BE2C (cell line): ENCODE results near the gene CAMSAP1.

Experiments used
- DNase-seq: peaks from one replicate; pipeline ENCODE4 v3.0.0-alpha.2; 2020
- H3K27me3 ChIP-seq: fragments of 250-450 bp; sonication (Bioruptor Pico); 2 replicates; pipeline ENCODE4 v1.5.1; 2020; ENCODE audit warnings: mild to moderate bottlenecking
- H3K36me3 ChIP-seq: fragments of 250-450 bp; sonication (Bioruptor Pico); 2 replicates; pipeline ENCODE4 v1.5.1; 2020; ENCODE audit warnings: mild to moderate bottlenecking
- H3K4me1 ChIP-seq: fragments of 250-450 bp; sonication (Bioruptor Pico); 2 replicates; pipeline ENCODE4 v1.5.1; 2020
- H3K4me3 ChIP-seq: 2 replicates; pipeline ENCODE4 v1.5.1; 2011; ENCODE audit warnings: low read depth, low read length
- H3K9me3 ChIP-seq: fragments of 250-450 bp; sonication (Bioruptor Pico); 2 replicates; pipeline ENCODE4 v1.5.1; 2020
- CTCF ChIP-seq: IDR thresholded peaks from 2 replicates; pipeline ENCODE4 v1.5.1; 2012; ENCODE audit warnings: mild to moderate bottlenecking, low read depth, low read length

CAMSAP1 gene

DNA sequence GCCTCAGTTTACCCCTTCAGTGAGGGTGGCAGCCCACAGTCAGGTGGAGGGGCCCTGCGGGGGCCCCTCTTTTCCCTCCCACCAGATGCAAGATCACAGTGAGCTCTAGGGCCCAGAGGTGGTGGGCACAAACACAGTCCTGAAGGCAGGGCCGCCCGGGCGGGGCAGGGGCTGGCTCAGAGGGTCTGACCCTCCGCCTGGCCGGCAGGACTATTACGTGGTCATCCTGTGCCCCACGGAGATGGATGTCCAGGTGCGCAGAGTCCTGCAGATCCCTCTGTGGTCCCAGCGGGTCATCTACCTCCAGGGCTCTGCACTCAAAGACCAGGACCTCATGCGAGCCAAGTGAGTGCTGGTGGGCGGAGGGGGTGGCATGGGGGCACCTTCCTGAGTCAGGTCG, 141.9 kb downstream of the CAMSAP1 start:
- H3K4me3 ChIP-seq: no peak overlapping the region
- no peaks in the 10 kb centered on the region for H3K27me3 ChIP-seq
- H3K4me1 ChIP-seq: no peaks in the 10 kb centered on the region
- no peaks in the 10 kb centered on the region for H3K9me3 ChIP-seq
- DNase-seq: no peak
- TF ChIP-seq CTCF: no peak
- H3K36me3 ChIP-seq: peaks cover 59% of the 10 kb centered on the region

DNA sequence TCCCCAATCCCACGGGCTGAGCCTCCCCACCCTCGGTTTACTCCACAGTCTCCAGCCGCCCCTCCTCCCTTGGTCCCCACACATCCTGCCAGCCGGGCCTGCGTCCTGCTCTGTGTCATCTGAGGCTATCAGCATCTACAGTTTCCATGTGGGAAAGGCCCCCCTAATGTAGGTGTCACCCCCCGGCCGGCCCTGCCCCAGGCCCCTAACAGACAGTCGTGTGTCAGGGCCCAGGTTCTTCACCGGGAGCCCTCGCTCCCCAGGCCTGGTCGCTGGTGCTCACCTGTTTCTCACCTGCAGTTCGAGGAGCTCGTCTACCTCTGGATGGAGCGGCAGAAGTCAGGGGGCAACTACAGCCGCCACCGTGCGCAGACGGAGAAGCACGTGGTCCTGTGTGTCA, 142.6 kb downstream of the CAMSAP1 start:
- H3K27me3 ChIP-seq: no peaks in the 10 kb centered on the region
- no peak overlapping the region for H3K4me3 ChIP-seq
- H3K36me3 ChIP-seq: peaks cover 60% of the 10 kb centered on the region
- H3K9me3 ChIP-seq: no peaks in the 10 kb centered on the region
- no peak for DNase-seq
- no peak for TF ChIP-seq CTCF
- no peaks in the 10 kb centered on the region for H3K4me1 ChIP-seq

DNA sequence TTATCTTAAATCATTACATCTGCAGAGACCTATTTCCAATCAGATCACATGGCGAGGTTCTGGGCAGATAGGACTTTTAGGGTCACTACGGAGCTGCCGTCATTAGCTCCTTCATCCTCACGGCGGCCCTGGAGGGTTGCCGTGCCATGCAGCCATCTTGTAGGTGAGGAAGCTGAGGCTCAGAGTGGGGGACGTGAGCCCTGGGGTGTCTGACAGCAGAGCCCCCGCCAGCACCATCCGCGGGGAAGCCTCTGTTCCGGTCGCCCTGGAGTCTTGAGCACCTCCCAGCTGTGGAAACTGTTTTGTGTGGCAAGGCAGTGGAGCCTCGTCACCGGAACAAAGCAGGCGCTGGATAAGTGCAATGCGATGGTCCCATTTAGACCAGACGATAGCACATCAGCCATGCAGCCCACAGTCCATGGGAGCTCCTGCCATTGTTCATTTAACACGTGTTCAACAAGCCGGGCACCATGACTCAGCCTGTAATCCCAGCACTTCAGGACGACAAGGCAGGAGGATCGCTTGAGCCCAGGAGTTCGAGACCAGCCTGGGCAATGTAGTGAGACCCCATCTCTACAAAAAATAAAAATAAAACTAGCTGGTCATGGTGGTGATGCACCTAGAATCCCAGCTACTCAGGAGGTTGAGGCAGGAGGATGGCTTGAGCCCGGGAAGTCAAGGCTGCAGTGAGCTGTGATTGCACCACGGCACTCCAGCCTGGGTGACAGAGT, 143.5 kb downstream of the CAMSAP1 start:
- H3K27me3 ChIP-seq: no peaks in the 10 kb centered on the region
- no peaks in the 10 kb centered on the region for H3K9me3 ChIP-seq
- no peaks in the 10 kb centered on the region for H3K4me1 ChIP-seq
- TF ChIP-seq CTCF: no peak
- no peak for DNase-seq
- peaks cover 61% of the 10 kb centered on the region for H3K36me3 ChIP-seq
- no peak overlapping the region for H3K4me3 ChIP-seq

DNA sequence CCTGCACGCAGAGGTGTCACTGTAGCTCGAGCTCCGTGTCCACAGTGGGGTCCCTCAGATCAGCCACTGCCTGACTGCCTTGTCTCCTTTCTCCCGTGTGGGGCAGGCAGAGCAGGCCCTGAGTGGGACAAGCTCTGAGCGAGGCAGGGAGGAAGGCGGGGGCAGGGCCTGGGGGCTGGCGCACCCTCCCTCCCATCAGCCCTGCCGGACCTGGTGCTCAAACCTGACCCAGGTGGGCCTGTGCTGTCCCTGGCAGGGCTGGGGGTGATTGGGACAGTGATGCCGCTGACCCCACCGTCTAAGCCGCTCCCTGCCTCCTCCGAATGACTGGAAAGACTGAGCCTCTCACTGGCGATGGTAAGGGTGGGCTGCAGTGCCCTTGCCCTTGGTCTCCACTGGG, 144.4 kb downstream of the CAMSAP1 start:
- Histone ChIP-seq H3K36me3 (peaks cover 64% of the 10 kb centered on the region), H3K4me3 (no peak overlapping the region), H3K9me3 (no peaks in the 10 kb centered on the region), H3K4me1 (no peaks in the 10 kb centered on the region), H3K27me3 (no peaks in the 10 kb centered on the region)
- TF ChIP-seq CTCF: no peak
- no peak for DNase-seq

GRCh38 chr9:135761845-135762168, 145.5 kb downstream of the CAMSAP1 start:
- Histone ChIP-seq H3K4me3 (no peak overlapping the region), H3K4me1 (no peaks in the 10 kb centered on the region), H3K36me3 (peaks cover 72% of the 10 kb centered on the region), H3K27me3 (no peaks in the 10 kb centered on the region), H3K9me3 (no peaks in the 10 kb centered on the region)
- TF ChIP-seq CTCF: no peak
- no peak for DNase-seq

GRCh38 chr9:135761150-135761844, 146.0 kb downstream of the CAMSAP1 start:
- no peak for DNase-seq
- TF ChIP-seq CTCF: no peak
- H3K4me3 ChIP-seq: no peak overlapping the region

More at GRCh38 chr9:135761150-135761844, 146.0 kb downstream of the CAMSAP1 start:
- H3K27me3 ChIP-seq: no peaks in the 10 kb centered on the region
- H3K9me3 ChIP-seq: no peaks in the 10 kb centered on the region
- H3K36me3 ChIP-seq: peaks cover 69% of the 10 kb centered on the region
- H3K4me1 ChIP-seq: no peaks in the 10 kb centered on the region
